Measurements from ENCODE around the gene VPS35L. TPM values are rescaled to one million over a fixed set of nuclear protein-coding genes. Genes with fewer than 3 reads are reported as not detected.

VPS35L gene
- total RNA-seq, 1 experiment from 2014 or later: 14.2 TPM

DNA sequence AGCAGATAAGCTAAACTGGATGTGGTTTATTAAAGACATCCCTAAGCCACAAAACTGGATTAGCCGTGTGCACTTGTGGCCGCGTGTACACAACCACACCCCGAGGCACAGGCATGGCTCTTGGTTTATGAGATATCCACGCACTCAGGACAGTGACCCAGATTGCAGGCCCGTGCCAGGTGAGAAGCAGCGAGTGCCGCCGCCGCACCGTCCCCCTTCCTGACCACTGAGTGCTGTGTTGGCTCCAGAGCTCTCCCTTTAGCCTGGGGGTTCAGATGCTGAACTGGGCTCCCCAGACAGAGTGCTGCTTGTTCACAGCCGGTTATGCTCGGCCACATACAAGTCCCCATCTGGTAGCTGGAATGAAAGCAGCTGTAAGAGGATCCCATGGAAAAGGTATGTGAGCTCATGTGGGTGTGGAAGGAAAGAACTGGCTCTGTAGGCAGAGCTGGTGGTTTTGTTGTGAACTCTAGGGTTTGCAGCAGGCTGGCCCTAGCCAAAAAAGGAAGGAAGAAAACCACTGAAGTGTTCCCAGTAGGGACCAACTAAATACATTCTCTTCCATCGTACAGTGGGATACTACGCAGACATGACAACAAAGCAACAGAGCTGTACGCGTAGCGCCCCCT is 133.0 kb downstream of the VPS35L start:
- Mint-ChIP-seq H3K4me1 (ENCODE audit: low read depth, unreplicated experiment) (no peaks in the 10 kb centered on the region), H3K36me3 (ENCODE audit: insufficient read depth, unreplicated experiment) (no peaks in the 10 kb centered on the region), H3K4me3 (ENCODE audit: low read depth, unreplicated experiment) (no peak overlapping the region), H3K27ac (ENCODE audit: unreplicated experiment) (no peak overlapping the region), H3K9me3 (ENCODE audit: low read depth, unreplicated experiment) (no peaks in the 10 kb centered on the region), H3K27me3 (ENCODE audit: unreplicated experiment) (no peaks in the 10 kb centered on the region)
- intact Hi-C loops (cut with micrococcal nuclease; ENCODE audit: unreplicated experiment): no loop called here
- no peak for DNase-seq
- no TSS peak for BruUV-seq (replicated peaks)
- TF ChIP-seq CTCF (IDR thresholded peaks at IDR 0.05; ENCODE audit: unreplicated experiment): no peak
- CTCF ChIA-PET: interaction anchor here (0.7 to 1.0 kb wide), 2 partner anchors 11 to 15 kb away, joined by 3 read pairs; no protein-coding TSS in a partner anchor

- no peaks in the 10 kb centered on the region for H3K36me3 Mint-ChIP-seq (ENCODE audit: insufficient read depth, unreplicated experiment)
Observed at GRCh38 chr16:19689342-19689741, 133.8 kb downstream of the VPS35L start.

GRCh38 chr16:19690196-19690595 is 134.7 kb downstream of the VPS35L start:
- no peaks in the 10 kb centered on the region for H3K27me3 Mint-ChIP-seq (ENCODE audit: unreplicated experiment)
- CTCF ChIA-PET: interaction anchor here (0.6 kb wide), 1 partner anchor 150 kb away, joined by 3 read pairs; no protein-coding TSS in a partner anchor
- no peak for DNase-seq
- no peaks in the 10 kb centered on the region for H3K36me3 Mint-ChIP-seq (ENCODE audit: insufficient read depth, unreplicated experiment)
- no TSS peak for BruUV-seq (replicated peaks)
- intact Hi-C loops (cut with micrococcal nuclease; ENCODE audit: unreplicated experiment): no loop called here
- TF ChIP-seq CTCF (IDR thresholded peaks at IDR 0.05; ENCODE audit: unreplicated experiment): no peak
- H3K27ac Mint-ChIP-seq (ENCODE audit: unreplicated experiment): no peak overlapping the region
- H3K9me3 Mint-ChIP-seq (ENCODE audit: low read depth, unreplicated experiment): no peaks in the 10 kb centered on the region
- H3K4me3 Mint-ChIP-seq (ENCODE audit: low read depth, unreplicated experiment): no peak overlapping the region
- no peaks in the 10 kb centered on the region for H3K4me1 Mint-ChIP-seq (ENCODE audit: low read depth, unreplicated experiment)

More at GRCh38 chr16:19689342-19689741, 133.8 kb downstream of the VPS35L start:
- Mint-ChIP-seq H3K27ac (ENCODE audit: unreplicated experiment) (no peak overlapping the region), H3K4me1 (ENCODE audit: low read depth, unreplicated experiment) (no peaks in the 10 kb centered on the region), H3K27me3 (ENCODE audit: unreplicated experiment) (no peaks in the 10 kb centered on the region), H3K9me3 (ENCODE audit: low read depth, unreplicated experiment) (no peaks in the 10 kb centered on the region), H3K4me3 (ENCODE audit: low read depth, unreplicated experiment) (no peak overlapping the region)
- BruUV-seq (replicated peaks): no TSS peak
- no peak for TF ChIP-seq CTCF (IDR thresholded peaks at IDR 0.05; ENCODE audit: unreplicated experiment)
- intact Hi-C loops (cut with micrococcal nuclease; ENCODE audit: unreplicated experiment): no loop called here
- DNase-seq: no peak
- CTCF ChIA-PET: interaction anchor here (0.7 kb wide), 1 partner anchor 12 kb away, joined by 3 read pairs; no protein-coding TSS in a partner anchor

GRCh38 chr16:19691161-19691711 is 135.7 kb downstream of the VPS35L start:
- no peak overlapping the region for H3K27ac Mint-ChIP-seq (ENCODE audit: unreplicated experiment)
- H3K9me3 Mint-ChIP-seq (ENCODE audit: low read depth, unreplicated experiment): no peaks in the 10 kb centered on the region
- intact Hi-C loops (cut with micrococcal nuclease; ENCODE audit: unreplicated experiment): no loop called here
- CTCF ChIA-PET: no interaction called here
- peaks cover 2% of the 10 kb centered on the region for H3K4me1 Mint-ChIP-seq (ENCODE audit: low read depth, unreplicated experiment)
- no peaks in the 10 kb centered on the region for H3K27me3 Mint-ChIP-seq (ENCODE audit: unreplicated experiment)
- DNase-seq: no peak
- H3K36me3 Mint-ChIP-seq (ENCODE audit: insufficient read depth, unreplicated experiment): peaks cover 4% of the 10 kb centered on the region
- H3K4me3 Mint-ChIP-seq (ENCODE audit: low read depth, unreplicated experiment): no peak overlapping the region
- no TSS peak for BruUV-seq (replicated peaks)
- TF ChIP-seq CTCF (IDR thresholded peaks at IDR 0.05; ENCODE audit: unreplicated experiment): no peak

Data from Calu3 (cell line).